ENCODE measurements around the gene GGT1.
"Not testable (repeated sequence)": the region's sequence is repeated elsewhere in the genome, so short reads cannot be mapped to it uniquely, and the experiment has no call there.

The GGT1 gene

DNA sequence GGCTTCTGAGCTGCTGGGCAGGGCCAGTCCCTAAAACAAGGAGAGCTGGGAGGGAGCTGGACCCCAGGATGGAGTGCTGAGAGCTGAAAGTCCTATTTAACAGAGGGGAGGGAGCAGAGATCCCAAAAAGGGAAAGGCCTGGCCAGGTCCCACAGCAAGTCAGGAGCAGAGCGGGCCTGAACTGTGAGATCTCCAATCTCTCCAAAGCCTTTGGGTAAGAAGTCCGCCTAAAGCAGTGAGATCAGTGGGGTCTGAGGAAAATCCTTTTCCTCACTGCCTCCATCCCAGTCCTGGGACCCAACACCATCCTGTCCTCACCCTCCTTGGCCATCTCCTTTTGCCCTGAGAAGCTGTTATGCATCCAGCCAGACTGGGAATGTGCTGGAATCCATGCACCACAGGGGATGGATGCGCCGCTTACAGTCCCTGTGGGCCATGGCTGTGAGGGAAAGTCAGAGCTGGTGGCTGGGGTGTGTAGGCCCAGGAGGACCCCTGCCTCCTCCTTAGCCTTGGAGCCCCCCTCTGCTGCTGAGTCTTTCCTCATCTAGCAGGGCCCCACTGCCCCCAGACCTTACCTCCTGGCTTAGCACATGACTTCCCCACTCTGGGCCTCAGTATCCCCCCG, 18.7 kb upstream of the GGT1 start:
- DNase-seq: no peak

DNA sequence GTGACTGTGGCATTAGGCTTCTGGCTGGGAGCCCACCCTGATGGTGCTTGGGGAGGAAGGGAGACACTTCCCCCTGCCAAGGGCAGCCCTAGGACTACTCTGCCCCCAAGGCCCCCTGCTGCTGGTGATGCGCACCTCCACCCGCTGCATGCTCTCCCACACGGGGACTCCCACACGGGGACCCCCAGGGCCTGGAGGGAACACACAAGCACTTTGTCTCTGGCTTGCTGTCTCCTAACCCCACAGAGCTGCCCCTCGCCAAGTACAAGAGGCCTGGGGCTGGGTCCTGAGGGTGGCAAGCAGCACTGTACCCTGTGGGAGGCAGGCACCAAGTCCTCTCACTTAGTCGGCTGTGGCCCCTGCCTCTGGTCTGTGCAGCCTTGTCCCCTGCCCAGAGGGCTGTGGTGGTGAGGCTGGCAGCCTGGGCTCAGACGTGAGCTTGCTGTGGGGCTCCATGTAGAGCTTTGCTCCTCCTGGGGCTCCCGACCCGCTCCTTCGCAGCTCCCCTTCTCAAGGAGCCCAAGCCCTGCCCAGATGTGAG, 18.1 kb upstream of the GGT1 start:
- DNase-seq: no peak

DNA sequence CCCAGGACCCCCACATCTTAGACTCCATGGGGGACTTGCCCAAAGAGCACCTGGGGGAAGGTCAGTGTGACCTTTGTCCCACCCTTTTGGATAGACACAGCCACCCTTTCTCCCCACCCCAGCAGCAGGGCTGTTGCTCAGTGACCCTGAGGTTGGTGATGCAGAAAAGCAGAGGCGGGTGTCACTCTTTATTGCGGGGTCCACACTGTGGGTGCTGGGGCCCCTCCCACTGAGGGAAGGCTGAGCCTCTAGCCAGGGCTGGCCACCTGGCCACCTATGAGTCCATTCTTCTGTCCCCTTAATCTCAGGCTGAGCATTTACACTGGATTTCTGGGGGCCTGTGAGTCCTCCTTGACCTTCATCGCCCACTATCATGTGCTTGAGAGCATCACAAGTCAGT, 17.5 kb upstream of the GGT1 start:
- no peak for DNase-seq

DNA sequence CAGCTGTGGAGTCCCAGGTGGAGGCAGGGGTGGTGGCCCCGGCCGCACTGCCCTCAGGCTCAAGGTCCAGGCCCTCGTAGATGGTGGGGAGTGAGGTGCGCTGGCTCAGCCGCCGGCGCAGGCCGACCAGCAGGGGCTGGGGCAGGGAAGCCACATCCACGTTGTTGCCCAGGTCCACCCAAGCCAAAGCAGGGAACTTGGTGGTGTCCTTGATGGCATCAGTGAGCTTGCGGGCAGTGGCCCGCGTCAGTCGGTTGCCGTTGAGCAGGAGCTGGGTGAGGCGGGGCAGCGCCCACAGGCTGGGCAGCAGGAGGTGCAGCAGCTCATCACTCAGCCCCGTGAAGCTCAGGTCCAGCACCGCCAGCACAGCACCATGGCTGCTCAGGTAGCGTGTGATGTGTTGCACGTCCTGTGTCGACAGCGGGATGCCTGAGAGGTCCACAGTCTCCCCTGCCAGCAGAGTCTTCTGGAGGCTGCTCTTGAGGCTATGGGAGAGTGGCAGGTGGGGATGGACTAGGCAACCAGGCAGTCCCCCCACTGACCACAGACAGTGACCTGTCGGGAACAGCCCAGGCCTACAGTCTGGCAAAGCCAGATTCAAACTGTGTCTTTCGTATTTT, 17.0 kb upstream of the GGT1 start:
- no peak for DNase-seq

DNA sequence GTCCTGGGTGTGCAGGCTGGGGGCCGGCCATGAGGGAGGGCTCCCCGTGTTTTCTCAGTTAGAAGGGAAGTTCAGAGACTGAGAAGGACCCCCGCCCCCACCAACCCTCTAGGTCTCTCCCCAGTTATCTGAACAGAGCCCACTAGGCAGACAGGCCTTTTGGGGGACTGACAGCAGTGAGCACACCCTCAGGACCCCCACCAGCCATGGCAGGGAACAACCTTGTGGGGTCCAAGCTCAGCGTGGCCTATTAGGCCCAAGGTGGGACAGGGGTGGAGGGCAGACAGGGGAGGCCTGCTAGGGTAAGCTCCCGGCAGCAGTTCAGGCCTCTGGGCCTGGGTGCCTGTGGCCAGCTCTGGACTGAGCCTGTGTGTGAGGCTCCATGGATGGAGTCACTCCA, 15.7 kb upstream of the GGT1 start:
- DNase-seq: no peak

- no peak for DNase-seq
Observed at GRCh38 chr22:24587948-24588347, 15.0 kb upstream of the GGT1 start.

DNA sequence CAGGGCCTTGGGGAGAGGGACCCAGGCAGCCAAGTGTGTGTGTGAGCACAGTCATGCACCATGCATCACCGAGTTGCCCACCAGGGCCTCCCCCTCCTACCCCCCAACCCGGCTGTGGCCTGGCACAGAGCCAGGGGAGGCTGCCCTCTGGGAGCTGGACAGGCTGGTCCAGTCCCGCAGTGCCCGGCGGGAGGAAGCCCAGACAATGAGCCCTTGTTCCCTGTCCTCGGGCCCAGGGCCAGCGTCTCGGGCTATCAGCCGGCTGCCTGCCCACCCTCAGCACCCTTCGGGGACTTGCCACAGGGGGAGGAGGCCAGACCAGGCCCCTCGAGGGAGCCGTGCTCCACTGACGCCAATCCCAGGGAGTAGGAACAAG, 14.6 kb upstream of the GGT1 start:
- no peak for DNase-seq

DNA sequence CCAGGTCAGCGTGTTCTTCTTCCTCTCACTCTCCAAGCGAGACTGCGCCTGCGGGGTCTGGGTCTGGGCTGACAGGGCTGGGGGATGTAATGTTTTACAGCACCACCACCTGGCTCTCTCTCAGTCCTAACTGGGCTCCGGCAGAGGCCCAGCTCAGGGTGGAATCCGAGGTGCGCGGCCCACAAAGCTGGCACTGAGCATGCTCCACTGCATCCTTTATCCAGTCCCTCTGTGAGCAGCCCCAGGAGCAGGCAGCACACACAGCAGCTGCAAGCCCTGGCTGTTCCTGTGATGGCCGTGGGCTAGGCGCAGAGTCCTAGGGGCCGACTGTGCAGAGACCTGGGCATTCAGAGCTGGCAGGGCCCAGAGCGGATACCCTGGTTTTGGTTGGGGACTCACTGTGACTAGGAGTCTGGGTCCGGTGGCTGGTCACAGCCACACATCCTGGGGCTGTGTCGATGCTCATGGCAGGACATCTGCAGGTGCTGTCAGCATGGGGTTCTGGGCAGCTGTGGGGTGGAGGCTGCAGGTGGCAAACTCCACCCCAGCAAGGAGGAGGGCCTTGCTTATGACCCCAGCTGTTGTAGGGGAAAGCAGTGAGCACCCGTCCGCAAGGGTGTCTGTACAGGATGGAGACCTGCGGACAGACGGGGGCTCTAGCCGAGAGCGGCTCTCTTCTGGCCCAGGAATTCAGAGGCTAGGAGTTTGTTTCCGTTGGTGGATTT, 14.1 kb upstream of the GGT1 start:
- no peak for DNase-seq

- no peak for DNase-seq
Observed at GRCh38 chr22:24589518-24590030, 13.4 kb upstream of the GGT1 start.

- DNase-seq: no peak
Observed at GRCh38 chr22:24590596-24591173, 12.3 kb upstream of the GGT1 start.

DNA sequence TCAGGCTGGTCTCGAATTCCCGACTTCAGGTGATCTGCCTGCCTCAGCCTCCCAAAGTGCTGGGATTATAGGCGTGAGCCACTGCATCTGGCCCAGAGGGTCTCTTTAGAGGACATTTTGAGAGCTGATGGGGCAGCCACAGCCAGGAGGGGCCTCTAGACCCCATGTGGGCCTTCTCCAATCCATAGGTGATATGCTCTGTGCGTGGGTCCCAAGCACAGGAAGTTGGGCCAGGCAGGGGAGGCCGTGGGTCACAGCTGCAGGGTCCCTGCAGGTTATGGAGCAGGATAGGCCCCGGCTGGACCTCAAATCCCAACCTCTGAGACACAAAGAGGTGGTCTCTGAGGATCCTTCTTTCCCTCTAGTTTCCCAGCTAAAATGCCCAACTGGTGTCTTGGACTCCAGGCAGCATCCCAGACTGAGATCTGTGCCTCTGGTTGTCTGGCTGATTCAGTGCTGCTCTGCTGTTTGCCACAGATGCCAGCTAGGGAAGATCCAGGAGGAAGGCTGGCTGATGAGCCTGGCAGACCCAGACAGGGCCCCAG, 11.6 kb upstream of the GGT1 start:
- no peak for DNase-seq

GRCh38 chr22:24592058-24592850, 10.7 kb upstream of the GGT1 start:
- DNase-seq: no peak

GRCh38 chr22:24592851-24593558, 10.0 kb upstream of the GGT1 start, which contains the start of gene LRRC75B:
Gene LRRC75B (minus strand): TSS chr22:24593073. CDS start chr22:24593039, 34 bp downstream.
- DNase-seq: no peak

GRCh38 chr22:24593559-24593835, 9.5 kb upstream of the GGT1 start:
- DNase-seq: not testable (repeated sequence)

GRCh38 chr22:24593836-24594568, 9.0 kb upstream of the GGT1 start:
- no peak for DNase-seq

DNA sequence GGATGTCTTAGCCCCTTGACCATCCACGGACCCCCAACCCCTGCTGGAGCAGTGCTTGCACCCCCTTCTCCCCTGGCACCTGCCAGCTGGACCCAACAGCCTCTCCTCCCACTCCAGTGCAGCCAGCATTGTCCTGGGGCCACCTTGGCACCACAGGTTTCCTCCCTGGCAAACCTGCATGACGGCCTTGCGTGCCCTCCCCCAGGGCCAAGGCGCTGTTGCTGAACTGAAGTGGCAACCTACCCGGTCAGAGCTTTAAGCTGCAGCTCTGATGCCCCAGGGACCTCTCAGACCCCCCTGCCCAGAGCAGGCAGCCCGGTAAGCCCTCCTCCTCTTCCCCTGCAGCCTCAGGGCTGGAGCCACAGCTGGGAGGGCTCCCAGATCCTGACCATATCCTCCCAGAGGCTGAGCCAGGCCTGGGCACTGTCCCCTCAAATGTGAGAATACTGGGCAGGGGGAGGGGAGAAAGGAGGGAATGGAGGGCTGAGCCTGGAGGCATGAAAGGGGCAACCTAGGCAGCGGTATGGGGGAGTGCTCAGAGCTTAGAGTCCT, 8.3 kb upstream of the GGT1 start:
- no peak for DNase-seq

DNA sequence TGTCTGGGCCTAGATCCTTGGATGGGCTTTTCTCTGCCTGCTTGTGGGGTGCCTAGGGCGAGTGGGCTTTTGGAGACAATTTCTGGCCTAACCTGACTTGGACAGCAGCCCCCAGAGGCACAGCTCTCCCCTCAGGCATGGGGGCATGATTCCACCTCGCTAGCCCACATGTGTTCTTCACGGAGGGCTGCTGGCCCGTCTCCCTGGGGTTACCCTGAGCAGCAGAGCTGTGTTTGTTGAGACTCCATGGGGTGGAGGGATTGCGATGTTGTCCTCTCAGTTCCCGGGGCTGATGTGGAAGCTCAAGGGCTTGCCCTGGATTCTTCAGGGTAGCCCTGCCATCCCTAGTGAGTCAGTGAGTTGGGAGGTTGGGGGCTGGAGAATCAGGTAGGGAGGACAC, 7.8 kb upstream of the GGT1 start:
- DNase-seq: no peak

- DNase-seq: no peak
Observed at GRCh38 chr22:24595863-24596262, 7.1 kb upstream of the GGT1 start.

DNA sequence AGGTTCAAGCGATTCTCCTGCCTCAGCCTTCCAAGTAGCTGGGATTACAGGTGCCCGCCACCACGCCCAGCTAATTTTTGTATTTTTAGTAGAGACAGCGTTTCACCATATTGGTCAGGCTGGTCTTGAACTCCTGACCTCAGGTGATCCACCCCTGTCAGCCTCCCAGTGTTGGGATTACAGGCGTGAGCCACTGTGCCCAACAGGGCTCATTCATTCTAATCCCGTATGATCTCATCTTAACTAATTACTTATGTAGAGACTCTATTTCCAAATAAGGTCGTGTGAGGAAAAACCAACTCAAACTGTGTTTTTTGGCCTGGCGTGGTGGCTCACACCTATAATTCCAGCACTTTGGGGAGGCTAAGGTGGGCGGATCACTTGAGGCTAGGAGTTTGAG, 5.9 kb upstream of the GGT1 start:
- not testable (repeated sequence) for DNase-seq

GRCh38 chr22:24599514-24599913, 3.5 kb upstream of the GGT1 start:
- no peak for DNase-seq
